ENCODE data around the gene RNGTT.
"Not testable (repeated sequence)": the region's sequence is repeated elsewhere in the genome, so short reads cannot be mapped to it uniquely, and the experiment has no call there.

The RNGTT gene

DNA sequence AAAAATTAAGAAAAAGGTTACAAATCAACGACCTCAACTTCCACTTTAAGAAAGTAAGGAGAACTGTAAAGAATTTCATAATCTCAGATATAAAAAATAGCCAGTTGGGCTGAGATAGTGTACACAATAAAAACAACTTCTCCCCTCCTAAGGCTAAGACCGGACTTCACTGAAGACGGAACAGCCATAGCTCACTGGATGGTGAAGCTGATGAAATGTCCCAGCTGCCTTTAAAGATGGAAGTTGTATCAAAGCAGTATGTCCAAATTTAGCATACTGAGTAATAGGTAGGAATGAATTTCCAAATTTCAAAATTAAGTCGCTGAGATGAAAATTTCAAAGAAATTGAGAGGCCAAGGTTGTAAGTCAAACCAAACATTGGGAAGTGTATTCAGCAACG, 153.3 kb downstream of the RNGTT start:
- DNase-seq (ENCODE audit: low read depth in 2 of 2): no peak

DNA sequence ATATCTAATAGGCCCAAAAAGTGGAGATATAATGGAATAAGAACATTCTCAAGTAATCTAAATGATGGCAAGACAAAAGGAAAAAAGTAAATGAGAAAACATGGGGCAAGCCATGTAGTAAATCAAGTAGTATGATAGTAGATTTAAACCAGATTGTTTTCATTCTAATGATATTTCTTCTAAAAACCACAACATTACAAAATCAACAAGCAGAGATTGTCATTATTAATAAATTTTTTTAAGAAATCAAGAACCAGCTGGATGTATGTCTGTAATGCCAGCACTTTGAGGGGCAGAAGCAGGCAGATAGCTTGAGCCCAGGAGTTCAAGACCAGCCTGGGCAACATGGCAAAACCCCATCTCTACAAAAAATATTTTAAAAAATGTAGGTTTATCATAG, 155.0 kb downstream of the RNGTT start:
- no peak for DNase-seq (ENCODE audit: low read depth in 2 of 2)

DNA sequence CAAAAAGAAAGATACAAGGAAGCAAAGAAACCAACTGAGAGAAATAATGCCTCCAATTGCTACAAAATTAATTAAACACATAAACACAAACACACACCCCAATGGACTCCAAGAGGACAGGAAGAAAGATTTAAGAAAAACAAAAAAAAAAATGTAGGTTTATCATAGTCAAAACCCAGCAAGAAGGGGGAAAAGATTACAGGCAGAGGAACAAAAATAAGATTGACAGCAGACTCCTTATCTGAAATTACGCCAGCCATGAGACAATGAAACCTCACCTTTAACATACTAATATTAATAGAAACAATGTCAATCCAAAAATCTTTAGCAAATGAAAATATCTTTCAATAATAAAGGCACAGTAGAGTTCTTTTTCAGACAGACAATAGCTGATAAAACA, 155.8 kb downstream of the RNGTT start:
- no peak for DNase-seq (ENCODE audit: low read depth in 2 of 2)

DNA sequence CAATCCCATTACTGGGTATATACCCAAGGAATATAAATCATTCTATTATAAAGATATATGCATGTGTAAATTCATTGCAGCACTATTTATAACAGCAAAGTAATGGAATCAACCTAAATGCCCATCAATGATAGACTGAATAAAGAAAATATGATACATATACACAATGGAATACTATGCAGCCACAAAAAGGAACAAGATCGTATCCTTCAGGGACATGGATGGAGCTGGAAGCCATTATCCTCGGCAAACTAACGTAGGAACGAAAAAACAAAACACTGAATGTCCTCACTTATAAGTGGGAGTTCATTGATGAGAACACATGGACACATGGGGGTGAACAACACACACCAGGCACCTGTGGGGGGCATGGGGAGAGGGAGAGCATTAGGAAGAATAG, 156.7 kb downstream of the RNGTT start:
- DNase-seq (ENCODE audit: low read depth in 2 of 2): no peak

DNA sequence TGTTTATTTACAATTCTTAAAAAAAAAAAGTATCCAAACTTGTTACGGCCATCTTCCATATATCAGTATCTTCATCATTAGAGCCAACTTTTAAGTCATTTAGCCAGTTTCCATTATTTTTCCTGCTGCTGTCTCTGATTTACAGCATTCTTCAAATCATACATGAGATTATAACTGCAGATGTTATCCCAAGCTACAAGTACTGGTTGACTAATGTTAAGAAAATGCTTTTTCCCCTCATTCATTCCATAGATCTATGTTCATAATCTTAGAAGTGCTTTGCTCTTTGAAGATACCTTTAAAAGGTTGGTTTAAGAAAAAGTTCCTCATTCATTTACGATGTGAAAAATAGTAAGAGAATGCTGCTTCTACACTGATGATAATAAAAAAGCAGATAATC, 158.7 kb downstream of the RNGTT start:
- DNase-seq (ENCODE audit: low read depth in 2 of 2): no peak

DNA sequence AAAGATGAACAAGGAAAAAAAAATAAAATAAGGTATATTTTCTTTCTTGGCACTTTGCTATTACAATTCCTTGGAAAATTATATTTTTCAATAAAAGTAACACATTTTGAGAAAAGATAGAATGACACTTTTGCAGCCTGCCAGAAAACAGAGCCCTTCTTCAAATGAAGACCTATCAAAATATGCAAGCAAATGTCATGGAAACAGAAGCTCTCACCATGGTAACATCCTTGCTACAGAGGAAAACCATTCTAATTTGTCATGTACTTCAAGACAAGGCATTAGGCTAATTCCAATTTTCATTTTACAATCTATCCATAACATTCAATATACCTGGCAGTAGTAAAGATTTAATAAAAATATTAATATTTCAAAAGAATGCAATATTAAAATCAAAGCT, 177.9 kb downstream of the RNGTT start:
- DNase-seq (ENCODE audit: low read depth in 2 of 2): no peak

DNA sequence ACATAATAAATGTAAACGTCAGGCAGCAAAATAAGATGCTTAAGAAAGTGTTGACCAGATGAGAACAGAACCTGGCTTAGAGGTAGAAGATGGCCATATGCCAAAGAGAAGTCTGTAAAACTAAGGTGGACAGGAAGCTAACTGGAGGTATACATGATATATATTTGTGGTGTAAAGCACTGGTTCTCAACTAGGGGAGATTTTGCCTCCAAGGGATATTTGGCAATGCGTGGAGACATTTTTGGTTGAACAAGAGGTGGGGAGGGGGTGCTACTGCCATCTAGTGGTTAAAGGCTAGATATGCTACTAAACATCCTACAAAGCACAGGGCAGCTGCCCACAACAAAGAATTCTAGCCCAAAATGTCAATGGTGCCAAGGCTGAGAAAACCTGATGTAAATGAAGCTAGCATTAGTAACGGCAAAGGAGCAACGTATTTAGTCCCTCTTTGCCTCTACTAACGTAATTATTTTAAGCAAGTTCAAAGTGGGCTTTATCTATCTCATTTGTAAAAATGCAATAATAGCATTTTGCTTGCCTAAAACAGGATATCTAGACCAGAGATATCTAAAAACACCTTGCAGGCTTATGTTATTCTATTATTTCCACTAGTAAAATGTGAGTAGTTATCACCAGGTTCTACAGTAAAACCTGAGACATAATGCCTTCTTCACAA, 182.6 kb downstream of the RNGTT start:
- peak; percentile 11 to 41 for DNase-seq (ENCODE audit: low read depth in 2 of 2)

DNA sequence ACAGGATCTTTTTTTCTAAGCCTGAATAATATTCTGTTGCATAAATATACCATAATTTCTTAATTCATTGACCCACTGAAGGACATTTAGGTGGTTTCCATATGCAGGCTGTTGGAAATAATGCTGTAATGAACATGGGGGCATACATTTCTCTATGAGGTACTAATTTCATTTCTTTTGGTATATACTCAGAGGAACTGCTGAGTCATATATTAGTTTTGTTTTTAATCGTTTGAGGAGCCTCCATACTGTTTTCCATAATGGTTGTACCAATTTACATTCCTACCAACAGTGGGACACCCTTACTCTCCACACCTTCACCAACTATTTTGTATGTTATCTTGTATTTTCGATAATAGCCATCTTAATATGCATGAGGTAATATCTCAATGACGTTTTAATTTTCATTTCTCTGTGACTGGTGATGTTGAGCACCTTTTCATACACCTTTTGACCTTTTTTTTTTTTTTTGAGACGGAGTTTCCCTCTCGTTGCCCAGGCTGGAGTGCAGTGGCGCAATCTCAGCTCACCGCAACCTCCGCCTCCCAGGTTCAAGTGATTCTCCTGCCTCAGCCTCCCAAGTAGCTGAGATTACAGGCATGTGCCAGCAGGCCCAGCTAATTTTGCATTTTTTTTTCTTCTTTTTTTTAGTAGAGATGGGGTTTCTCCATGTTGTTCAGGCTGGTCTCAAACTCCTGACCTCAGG, 187.4 kb downstream of the RNGTT start:
- no peak for DNase-seq (ENCODE audit: low read depth in 2 of 2)

DNA sequence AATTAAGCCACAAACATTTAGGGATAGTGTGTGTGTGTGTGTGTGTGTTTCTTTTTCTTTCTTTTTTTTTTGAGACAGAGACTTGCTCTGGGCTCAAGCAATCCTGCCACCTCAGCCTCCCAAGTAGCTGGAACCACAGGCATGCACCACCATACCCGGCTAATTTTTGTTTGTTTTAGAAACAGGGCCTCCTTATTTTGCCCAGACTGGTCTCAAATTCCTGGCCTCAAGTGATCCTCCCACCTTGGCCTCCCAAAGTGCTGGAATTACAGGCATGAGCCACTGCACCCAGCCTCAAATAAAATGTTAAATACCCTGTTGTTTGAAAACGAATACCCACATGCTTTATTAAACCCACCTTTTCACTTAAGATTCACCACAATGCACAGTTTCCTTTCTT, 195.3 kb downstream of the RNGTT start:
- not testable (repeated sequence) for DNase-seq (ENCODE audit: low read depth in 2 of 2)

DNA sequence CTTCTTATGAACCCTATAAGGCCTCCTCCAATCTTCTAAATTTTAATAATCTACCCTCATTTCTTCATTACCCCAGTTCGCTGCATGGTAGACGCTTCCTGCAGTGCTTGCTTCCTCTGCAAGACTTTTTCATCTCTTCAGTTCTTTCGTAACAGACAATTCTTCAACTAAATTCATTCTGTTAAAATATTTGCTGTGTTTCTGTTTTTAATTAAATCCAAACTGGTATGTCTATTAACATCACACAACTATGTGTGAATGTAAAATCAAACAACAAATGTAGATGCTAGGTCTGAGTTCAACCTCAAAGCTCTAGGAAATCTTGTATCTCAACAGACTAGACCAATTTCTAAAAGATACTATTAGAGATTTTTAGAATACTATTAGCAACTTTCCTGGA, 199.3 kb downstream of the RNGTT start:
- DNase-seq (ENCODE audit: low read depth in 2 of 2): no peak

DNA sequence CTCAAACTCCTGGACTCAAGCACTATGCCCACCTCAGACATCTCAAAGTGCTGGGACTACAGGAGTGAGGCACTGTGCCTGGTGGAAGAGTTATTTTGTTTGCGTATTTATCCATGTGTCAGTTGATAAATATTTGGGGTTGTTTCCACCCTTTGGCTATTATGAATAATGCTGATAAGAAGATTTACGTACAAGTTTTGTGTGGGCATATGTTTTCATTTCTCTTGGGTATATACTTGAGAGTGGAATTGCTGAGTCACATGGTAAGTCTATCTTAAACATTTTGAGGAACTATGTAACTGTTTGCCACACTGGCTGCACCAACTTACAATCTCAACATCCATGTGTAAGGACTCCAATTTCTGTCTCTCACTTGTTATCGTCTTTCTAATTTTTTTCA, 200.3 kb downstream of the RNGTT start:
- no peak for DNase-seq (ENCODE audit: low read depth in 2 of 2)

DNA sequence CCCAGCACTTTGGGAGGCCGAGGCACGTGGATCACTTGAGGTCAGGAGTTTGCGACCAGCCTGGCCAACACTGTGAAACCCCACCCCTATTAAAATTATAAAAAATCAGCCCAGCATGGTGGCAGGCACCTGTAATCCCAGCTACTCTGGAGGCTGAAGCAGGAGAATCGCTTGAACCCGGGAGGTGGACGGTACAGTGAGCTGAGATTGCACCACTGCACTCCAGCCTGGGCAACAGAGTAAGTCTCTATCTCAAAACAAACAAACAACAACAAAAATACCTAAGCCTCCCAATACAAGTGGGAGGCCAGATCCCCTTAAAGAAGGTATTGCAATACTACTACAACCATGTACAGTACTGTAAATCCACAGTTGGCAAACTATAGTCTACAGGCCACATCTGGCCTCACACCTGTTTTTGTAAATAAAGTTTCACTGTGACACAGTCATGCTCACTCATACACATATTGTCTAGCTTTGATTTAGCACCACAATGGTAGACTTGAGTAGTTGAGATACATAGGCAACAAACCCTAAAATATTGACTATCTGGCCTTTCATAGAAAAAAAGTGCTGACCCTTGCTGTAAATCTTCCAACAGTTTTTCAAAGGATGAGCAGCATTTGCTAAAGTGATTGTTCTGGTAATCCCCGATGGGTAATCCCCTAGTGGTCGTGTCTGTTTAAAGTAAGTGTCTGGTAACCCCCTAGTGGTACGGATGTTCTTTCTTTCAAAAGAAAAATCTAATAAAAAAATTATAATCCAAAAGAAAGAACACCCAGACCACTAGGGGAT, 202.0 kb downstream of the RNGTT start:
- DNase-seq (ENCODE audit: low read depth in 2 of 2): no peak

DNA sequence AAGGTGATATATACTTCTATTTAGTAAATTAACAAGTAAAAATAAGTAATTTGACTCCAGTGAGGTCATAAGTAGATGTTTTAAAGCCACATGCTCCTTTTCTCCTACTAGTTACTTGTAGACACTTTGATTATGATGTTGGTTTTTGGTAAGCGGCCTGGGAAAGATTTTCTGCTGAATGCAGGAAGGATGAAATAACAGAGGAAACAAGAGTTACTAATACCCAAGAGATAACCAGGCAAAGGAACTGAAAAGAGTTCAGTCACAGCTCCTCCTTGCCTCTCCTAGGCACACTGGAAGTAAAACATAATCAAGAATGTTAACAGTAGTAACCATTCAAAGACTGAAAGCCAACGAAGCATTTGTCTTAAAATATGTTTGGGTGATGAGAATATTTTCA, 203.3 kb downstream of the RNGTT start:
- no peak for DNase-seq (ENCODE audit: low read depth in 2 of 2)

DNA sequence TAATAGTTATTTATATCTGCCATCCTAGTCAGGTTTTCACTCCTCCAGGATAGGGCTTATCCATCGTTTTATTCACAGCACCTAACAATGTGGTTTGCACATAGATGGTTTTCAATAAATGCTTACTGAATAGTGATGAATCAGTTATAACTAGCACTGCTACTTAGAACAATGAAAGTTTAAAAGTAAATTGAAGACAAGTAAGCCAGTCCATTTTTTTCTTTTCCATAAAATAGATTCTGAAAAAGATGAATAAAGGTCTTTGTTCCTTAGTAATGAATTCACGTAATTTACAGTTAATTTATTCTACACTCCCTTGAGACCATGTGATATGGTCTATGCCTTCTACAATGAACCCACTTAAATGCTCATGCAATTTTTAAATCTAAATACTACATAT, 212.5 kb downstream of the RNGTT start:
- no peak for DNase-seq (ENCODE audit: low read depth in 2 of 2)

DNA sequence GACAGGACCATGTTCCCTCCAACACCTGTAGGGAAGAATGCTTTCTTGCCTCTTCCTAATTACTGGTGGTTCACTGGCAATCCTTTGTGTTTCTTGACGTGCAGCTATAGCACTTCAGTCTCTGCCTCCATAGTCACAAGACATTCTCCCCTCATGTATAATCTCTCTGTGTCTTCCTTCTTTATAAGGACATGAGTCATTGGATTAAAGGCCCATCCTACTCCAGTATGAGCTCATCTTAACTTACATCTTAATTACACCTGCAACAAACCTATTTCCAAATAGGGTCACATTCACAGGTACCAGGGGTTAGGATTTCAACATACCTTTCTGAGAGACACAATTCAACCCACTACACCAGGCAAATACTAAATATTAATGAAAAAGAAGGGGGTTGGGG, 213.6 kb downstream of the RNGTT start:
- no peak for DNase-seq (ENCODE audit: low read depth in 2 of 2)

DNA sequence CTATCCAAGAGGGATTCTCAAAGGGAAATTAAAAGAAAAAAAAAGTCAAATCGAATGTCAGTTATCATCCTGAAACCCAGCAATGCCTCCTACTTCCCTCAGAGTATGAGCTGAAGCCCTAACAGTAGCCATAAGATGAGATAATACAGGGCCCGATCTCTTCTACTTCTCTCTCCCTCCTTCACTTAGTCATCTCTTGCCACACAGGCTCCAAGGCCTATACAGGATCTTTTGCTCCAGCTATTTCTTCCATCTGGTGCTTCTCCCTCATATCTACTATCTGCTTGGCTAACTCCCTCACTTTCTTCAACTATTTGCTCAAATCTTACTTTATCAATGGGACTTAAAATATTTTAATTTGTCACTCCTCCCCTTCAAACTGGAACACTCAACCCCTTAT, 215.3 kb downstream of the RNGTT start:
- DNase-seq (ENCODE audit: low read depth in 2 of 2): no peak

DNA sequence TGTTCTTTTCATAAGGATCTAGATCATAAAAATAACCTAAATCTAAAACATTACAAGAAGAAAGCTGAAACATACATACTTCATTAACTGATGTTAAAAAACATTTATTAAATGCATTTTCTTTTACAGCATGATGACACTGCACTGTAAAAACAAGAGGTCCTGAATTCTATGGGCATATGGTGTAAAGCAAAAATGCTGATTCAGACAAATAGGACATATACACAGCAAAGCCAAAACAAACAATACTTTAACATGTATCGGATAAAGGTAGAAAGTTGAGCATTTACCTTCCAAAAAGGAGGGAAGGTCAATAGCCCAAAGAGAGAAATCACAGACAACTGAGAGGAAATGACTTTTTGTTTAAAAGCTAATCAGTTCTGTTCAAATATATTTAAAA, 221.5 kb downstream of the RNGTT start:
- no peak for DNase-seq (ENCODE audit: low read depth in 2 of 2)

DNA sequence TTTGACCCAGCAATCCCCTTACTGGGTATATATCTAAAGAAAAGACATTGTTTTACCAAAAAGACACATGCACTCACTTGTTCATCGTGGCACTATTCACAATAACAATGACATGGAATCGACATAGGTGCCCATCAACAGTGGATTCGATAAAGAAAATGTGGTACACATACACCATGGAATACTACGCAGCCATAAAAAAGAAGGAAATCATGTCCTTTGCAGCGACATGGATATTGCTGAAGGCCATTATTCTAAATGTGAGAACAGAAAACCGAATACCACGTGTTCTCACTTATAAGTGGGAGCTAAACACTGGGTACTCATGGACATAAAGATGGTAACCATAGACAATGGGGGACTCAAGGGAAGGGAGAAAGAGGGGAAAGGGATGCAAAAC, 222.3 kb downstream of the RNGTT start:
- no peak for DNase-seq (ENCODE audit: low read depth in 2 of 2)

DNA sequence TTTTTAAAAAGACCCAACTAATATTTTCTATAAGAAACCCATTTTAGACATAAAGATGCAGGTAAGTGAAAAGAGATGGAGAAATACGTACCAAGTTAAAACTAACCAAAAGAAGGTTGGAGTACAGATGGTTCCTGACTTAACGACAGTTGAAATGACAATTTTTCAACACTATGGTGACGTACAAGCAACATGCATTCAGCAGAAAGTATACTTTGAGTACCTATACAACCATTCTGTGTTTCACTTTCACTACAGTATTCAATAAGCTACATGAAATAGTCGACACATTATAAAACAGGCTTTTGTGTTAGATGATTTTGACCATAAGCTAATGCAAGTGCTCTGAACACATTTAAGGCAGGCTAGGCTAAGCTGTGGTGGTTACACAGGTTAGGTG, 228.9 kb downstream of the RNGTT start:
- DNase-seq (ENCODE audit: low read depth in 2 of 2): no peak

DNA sequence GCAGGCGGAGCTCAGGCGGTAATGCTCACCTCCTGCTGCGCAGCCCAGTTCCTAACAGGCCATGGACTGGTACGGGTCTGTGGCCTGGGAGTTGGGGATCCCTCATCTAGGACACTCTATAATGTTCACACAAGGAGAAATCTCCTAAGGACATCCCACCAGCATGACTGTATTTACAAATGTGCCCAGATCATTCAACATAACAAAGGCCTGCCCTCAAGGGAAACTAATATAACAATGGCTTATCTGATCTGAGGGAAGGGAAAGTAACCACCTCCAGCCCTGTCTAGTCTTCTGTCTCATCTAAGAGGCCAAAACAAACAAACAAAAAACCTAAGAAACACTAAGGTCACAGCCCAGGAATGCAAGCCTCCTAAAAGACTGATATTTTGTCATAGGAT, 232.8 kb downstream of the RNGTT start:
- no peak for DNase-seq (ENCODE audit: low read depth in 2 of 2)

DNA sequence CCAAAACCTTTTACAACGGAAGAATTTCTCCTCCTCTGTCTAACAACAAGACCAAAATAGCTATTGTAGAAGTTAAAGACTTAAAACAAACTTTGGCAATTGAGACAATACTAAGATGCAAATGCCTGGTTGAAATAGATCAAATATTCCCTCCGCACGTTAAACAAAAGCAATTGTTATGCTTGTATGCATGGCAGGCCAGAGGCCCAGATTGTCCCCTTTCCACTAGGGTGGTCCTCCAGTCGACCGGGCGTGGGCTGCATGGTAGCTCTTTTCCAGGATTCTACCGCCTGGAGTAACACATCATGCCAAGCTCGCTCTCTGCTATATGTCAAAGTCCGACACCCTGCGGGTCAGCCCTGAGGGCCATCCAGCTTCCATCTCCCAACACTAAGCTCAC, 234.7 kb downstream of the RNGTT start:
- DNase-seq (ENCODE audit: low read depth in 2 of 2): no peak

DNA sequence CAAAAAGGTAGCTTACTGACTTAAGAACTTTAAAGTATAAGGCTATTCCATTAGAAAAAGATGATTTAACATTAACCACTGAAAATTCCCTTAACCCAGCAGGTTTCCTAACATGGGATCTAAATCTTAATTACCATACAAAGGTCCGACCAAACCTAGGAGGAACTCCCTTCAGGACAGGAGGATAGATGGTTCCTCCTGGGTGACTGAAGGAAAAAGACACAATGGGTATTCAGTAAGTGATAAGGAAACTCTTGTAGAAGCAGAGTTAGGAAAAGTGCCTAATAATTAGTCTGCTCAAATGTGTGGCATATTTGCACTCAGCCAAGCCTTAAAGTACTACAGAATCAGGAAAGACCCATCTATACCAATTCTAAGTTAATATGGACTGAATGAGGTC, 237.0 kb downstream of the RNGTT start:
- DNase-seq (ENCODE audit: low read depth in 2 of 2): not testable (repeated sequence)
